Kidney epithelial cell (primary cell): ENCODE measurements around the gene FIGN. TPM values are rescaled to one million over a fixed set of nuclear protein-coding genes. Genes with fewer than 3 reads are reported as not detected.
A peak's percentile ranks its signal among the peaks of the same experiment; 100 is the strongest.

Experiments
- DNase-seq: peaks from one replicate; pipeline ENCODE4 v3.0.0-alpha.2; 2010; ENCODE audit warnings: low read depth
- H3K27me3 ChIP-seq: 2 replicates; pipeline ENCODE4 v1.6.0; 2011; ENCODE audit warnings: low read length; ENCODE audit not compliant: control insufficient read depth, insufficient read depth
- H3K36me3 ChIP-seq: 2 replicates; pipeline ENCODE4 v1.5.1; 2011; ENCODE audit warnings: low read length; ENCODE audit not compliant: control insufficient read depth, insufficient read depth
- H3K4me3 ChIP-seq: 2 replicates; pipeline ENCODE4 v1.5.1; 2011; ENCODE audit warnings: low read depth, mild to moderate bottlenecking, control low read depth, low read length
- CTCF ChIP-seq: IDR thresholded peaks from 2 replicates; pipeline ENCODE4 v1.5.1; 2011; ENCODE audit warnings: mild to moderate bottlenecking, moderate library complexity, low read length, control low read depth, inconsistent platforms; ENCODE audit not compliant: insufficient read depth, poor library complexity, severe bottlenecking
- total RNA-seq: library from RNA; depleted of rRNA; stranded (reverse); fragments of >200 nt; gene quantifications from 2 replicates; pipeline ENCODE4 v1.2.3, GENCODE V29; 2015

Gene FIGN, protein sequence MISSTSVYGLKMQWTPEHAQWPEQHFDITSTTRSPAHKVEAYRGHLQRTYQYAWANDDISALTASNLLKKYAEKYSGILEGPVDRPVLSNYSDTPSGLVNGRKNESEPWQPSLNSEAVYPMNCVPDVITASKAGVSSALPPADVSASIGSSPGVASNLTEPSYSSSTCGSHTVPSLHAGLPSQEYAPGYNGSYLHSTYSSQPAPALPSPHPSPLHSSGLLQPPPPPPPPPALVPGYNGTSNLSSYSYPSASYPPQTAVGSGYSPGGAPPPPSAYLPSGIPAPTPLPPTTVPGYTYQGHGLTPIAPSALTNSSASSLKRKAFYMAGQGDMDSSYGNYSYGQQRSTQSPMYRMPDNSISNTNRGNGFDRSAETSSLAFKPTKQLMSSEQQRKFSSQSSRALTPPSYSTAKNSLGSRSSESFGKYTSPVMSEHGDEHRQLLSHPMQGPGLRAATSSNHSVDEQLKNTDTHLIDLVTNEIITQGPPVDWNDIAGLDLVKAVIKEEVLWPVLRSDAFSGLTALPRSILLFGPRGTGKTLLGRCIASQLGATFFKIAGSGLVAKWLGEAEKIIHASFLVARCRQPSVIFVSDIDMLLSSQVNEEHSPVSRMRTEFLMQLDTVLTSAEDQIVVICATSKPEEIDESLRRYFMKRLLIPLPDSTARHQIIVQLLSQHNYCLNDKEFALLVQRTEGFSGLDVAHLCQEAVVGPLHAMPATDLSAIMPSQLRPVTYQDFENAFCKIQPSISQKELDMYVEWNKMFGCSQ
- total RNA-seq = 1.8 and 2.9 TPM in 2 replicates

- Histone ChIP-seq H3K27me3 (no peaks in the 10 kb centered on the region), H3K4me3 (peak within 1 kb of the TSS; percentile 86), H3K36me3 (no peaks in the 10 kb centered on the region)
- no peak for TF ChIP-seq CTCF
- DNase-seq = peak; percentile 55
Measured at GRCh38 chr2:163735685-163736432, at the start of gene FIGN. Gene FIGN (minus strand): TSS chr2:163736008. CDS start chr2:163734927, 1,081 bp downstream.

- Histone ChIP-seq H3K36me3 (no peaks in the 10 kb centered on the region), H3K27me3 (no peaks in the 10 kb centered on the region), H3K4me3 (no peak overlapping the region)
- DNase-seq = no peak
- TF ChIP-seq CTCF = no peak
Measured at GRCh38 chr2:163785162-163785561, 49.4 kb upstream of the FIGN start.

- no peaks in the 10 kb centered on the region for H3K27me3 ChIP-seq
- no peaks in the 10 kb centered on the region for H3K36me3 ChIP-seq
- no peak for DNase-seq
- H3K4me3 ChIP-seq = no peak overlapping the region
- TF ChIP-seq CTCF = no peak
Measured at GRCh38 chr2:163779970-163780597, 44.3 kb upstream of the FIGN start.

GRCh38 chr2:163778045-163778781 lies 42.4 kb upstream of the FIGN start:
- Histone ChIP-seq H3K27me3 (no peaks in the 10 kb centered on the region), H3K4me3 (no peak overlapping the region), H3K36me3 (no peaks in the 10 kb centered on the region)
- DNase-seq = peak; percentile 93
- no peak for TF ChIP-seq CTCF

DNA sequence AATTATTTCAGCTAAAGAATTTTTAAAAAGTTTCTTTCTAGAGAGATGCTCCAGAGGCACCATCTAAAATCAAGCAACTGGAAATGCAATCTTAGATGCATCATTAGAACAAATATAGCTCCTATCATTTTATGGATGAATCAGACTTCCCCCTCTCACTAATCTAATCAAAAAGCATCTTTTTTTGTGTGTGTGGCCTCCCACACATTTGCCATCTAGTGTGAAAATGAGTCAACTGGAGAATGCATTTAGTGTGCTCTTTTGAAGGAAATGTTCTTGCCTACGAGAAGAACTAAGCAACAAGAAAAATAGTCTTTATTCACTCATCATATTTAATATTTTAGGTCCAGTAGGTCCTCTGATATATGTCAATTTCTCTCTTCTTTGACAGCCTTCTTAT lies 39.5 kb upstream of the FIGN start:
- no peaks in the 10 kb centered on the region for H3K36me3 ChIP-seq
- DNase-seq = no peak
- H3K4me3 ChIP-seq = no peak overlapping the region
- H3K27me3 ChIP-seq = no peaks in the 10 kb centered on the region
- TF ChIP-seq CTCF = no peak
